Astrocyte (in vitro differentiated cells and primary cell): ENCODE measurements around the gene SMIM35. TPM values are rescaled to one million over a fixed set of nuclear protein-coding genes. Genes with fewer than 3 reads are reported as not detected.
A peak's percentile ranks its signal among the peaks of the same experiment; 100 is the strongest.

Experiments
- DNase-seq: peaks from one replicate; pipeline ENCODE4 v3.0.0-alpha.2; 2010; ENCODE audit warnings: low read depth
- FAIRE-seq: peaks from 2 replicates; lab custom pipeline; 2011; peaks lifted over from hg19 to GRCh38; lab: Jason Lieb, UNC
- H2AFZ ChIP-seq: 2 replicates; pipeline ENCODE4 v1.6.0; 2012; ENCODE audit warnings: low read depth, low read length, inconsistent platforms
- H3K27ac ChIP-seq: 2 replicates; pipeline ENCODE4 v1.5.1; 2011; ENCODE audit warnings: low read depth, low read length, inconsistent platforms
- H3K27me3 ChIP-seq: 2 replicates; pipeline ENCODE4 v1.6.0; 2011; ENCODE audit warnings: low read length, inconsistent platforms; ENCODE audit not compliant: insufficient read depth
- H3K36me3 ChIP-seq: 2 replicates; pipeline ENCODE4 v1.5.1; 2011; ENCODE audit warnings: low read length, inconsistent platforms; ENCODE audit not compliant: insufficient read depth
- H3K4me1 ChIP-seq: 2 replicates; pipeline ENCODE4 v1.5.1; 2011; ENCODE audit warnings: low read length, inconsistent platforms; ENCODE audit not compliant: insufficient read depth
- H3K4me2 ChIP-seq: 2 replicates; pipeline ENCODE4 v1.6.0; 2012; ENCODE audit warnings: low read length, inconsistent platforms
- H3K4me3 ChIP-seq: 2 replicates; pipeline ENCODE4 v1.5.1; 2011; ENCODE audit warnings: low read depth, mild to moderate bottlenecking, low read length, inconsistent platforms; ENCODE audit not compliant: insufficient read depth
- H3K79me2 ChIP-seq: 2 replicates; pipeline ENCODE4 v1.6.0; 2012; ENCODE audit warnings: mild to moderate bottlenecking, low read length, inconsistent platforms; ENCODE audit not compliant: insufficient read depth
- H3K9ac ChIP-seq: 2 replicates; pipeline ENCODE4 v1.6.0; 2012; ENCODE audit warnings: mild to moderate bottlenecking, low read length, inconsistent platforms
- H3K9me3 ChIP-seq: 2 replicates; pipeline ENCODE4 v1.5.1; 2012; ENCODE audit warnings: low read depth, mild to moderate bottlenecking, low read length, inconsistent platforms; ENCODE audit not compliant: insufficient read depth
- H4K20me1 ChIP-seq: 2 replicates; pipeline ENCODE4 v1.6.0; 2012; ENCODE audit warnings: low read length, inconsistent platforms; ENCODE audit not compliant: insufficient read depth
- H3K27ac Mint-ChIP-seq: one replicate; pipeline ENCODE4 v1.8.0; 2021; ENCODE audit warnings: mild to moderate bottlenecking, mixed read lengths; ENCODE audit not compliant: unreplicated experiment
- H3K27me3 Mint-ChIP-seq: one replicate; pipeline ENCODE4 v1.8.0; 2021; ENCODE audit warnings: low read depth, mixed read lengths; ENCODE audit not compliant: unreplicated experiment
- H3K36me3 Mint-ChIP-seq: one replicate; pipeline ENCODE4 v1.8.0; 2021; ENCODE audit warnings: low read depth, mixed read lengths; ENCODE audit not compliant: unreplicated experiment
- H3K4me1 Mint-ChIP-seq: one replicate; pipeline ENCODE4 v1.8.0; 2021; ENCODE audit warnings: low read depth, mixed read lengths; ENCODE audit not compliant: unreplicated experiment
- H3K4me3 Mint-ChIP-seq: one replicate; pipeline ENCODE4 v1.8.0; 2021; ENCODE audit warnings: mild to moderate bottlenecking, moderate library complexity, mixed read lengths; ENCODE audit not compliant: unreplicated experiment
- H3K9me3 Mint-ChIP-seq: one replicate; pipeline ENCODE4 v1.8.0; 2021; ENCODE audit warnings: mild to moderate bottlenecking, mixed read lengths; ENCODE audit not compliant: unreplicated experiment
- CTCF ChIP-seq: IDR thresholded peaks from 2 replicates; pipeline ENCODE4 v1.5.1; 2011; ENCODE audit warnings: low read depth, mild to moderate bottlenecking, inconsistent platforms, low read length, moderate library complexity; ENCODE audit not compliant: insufficient read depth
- EZH2 ChIP-seq: IDR thresholded peaks from 2 replicates; pipeline ENCODE4 v1.6.1; 2012; ENCODE audit warnings: mild to moderate bottlenecking, low read length, inconsistent platforms; ENCODE audit not compliant: insufficient read depth
- total RNA-seq: library from RNA; stranded (reverse); gene quantifications from 2 replicates; pipeline ENCODE4 v1.2.1, GENCODE V29; 2021

The SMIM35 gene
- total RNA-seq, 1 donor from 2014 or later, result not detected

DNA sequence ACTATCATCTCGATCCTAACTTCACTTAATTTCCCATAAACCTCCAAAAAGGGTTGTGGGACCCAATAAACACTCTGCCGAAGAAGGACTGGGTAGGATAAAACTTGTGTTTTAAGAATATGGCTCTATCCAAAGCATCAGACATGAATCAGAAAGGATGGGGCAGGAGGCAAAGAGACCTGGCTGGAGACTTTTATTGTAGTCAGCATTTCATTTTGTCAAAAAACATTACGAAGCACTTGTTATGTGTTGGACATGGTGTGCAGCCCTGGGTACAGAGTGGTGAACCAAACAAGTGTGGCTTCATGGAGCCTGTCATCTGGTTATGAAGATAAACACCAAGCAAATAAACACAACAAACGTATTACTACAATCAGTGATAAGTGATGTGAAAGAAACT is 83.3 kb downstream of the SMIM35 start:
- Histone ChIP-seq H2AFZ (no peak overlapping the region), H3K9ac (no peak overlapping the region), H3K4me1 (no peaks in the 10 kb centered on the region), H3K9me3 (no peaks in the 10 kb centered on the region), H3K27ac (no peak overlapping the region), H3K27me3 (peaks cover under 1% of the 10 kb centered on the region), H3K4me2 (no peak overlapping the region), H4K20me1 (no peaks in the 10 kb centered on the region), H3K36me3 (no peaks in the 10 kb centered on the region), H3K79me2 (no peaks in the 10 kb centered on the region), H3K4me3 (no peak overlapping the region)
- peaks cover 10% of the 10 kb centered on the region for H3K4me1 Mint-ChIP-seq
- H3K27me3 Mint-ChIP-seq, result peaks cover 29% of the 10 kb centered on the region
- H3K9me3 Mint-ChIP-seq, result peaks cover 6% of the 10 kb centered on the region
- DNase-seq, result no peak
- H3K36me3 Mint-ChIP-seq, result no peaks in the 10 kb centered on the region
- TF ChIP-seq CTCF (no peak), EZH2 (no peak)
- no peak for FAIRE-seq
- no peak overlapping the region for H3K27ac Mint-ChIP-seq
- H3K4me3 Mint-ChIP-seq, result no peak overlapping the region

GRCh38 chr11:118002541-118003423 is 84.0 kb downstream of the SMIM35 start:
- H3K36me3 ChIP-seq, result no peaks in the 10 kb centered on the region
- peaks cover 28% of the 10 kb centered on the region for H3K27me3 Mint-ChIP-seq
- H2AFZ ChIP-seq, result no peak overlapping the region
- H3K27me3 ChIP-seq, result no peaks in the 10 kb centered on the region
- no peak for FAIRE-seq
- no peak overlapping the region for H3K4me2 ChIP-seq
- peaks cover 6% of the 10 kb centered on the region for H3K9me3 Mint-ChIP-seq
- no peak overlapping the region for H3K4me3 ChIP-seq
- no peak overlapping the region for H3K9ac ChIP-seq
- H3K4me3 Mint-ChIP-seq, result no peak overlapping the region
- H3K79me2 ChIP-seq, result no peaks in the 10 kb centered on the region
- no peaks in the 10 kb centered on the region for H4K20me1 ChIP-seq
- no peaks in the 10 kb centered on the region for H3K9me3 ChIP-seq
- no peaks in the 10 kb centered on the region for H3K36me3 Mint-ChIP-seq
- DNase-seq, result no peak
- TF ChIP-seq EZH2, result no peak
- TF ChIP-seq CTCF, result no peak
- no peak overlapping the region for H3K27ac ChIP-seq
- H3K27ac Mint-ChIP-seq, result peak overlapping the region; percentile 1
- no peaks in the 10 kb centered on the region for H3K4me1 ChIP-seq
- peaks cover 10% of the 10 kb centered on the region for H3K4me1 Mint-ChIP-seq

GRCh38 chr11:118002010-118002540 is 84.7 kb downstream of the SMIM35 start:
- Histone ChIP-seq H3K79me2 (no peaks in the 10 kb centered on the region), H3K9ac (no peak overlapping the region), H3K4me3 (no peak overlapping the region), H3K9me3 (no peaks in the 10 kb centered on the region), H3K4me1 (no peaks in the 10 kb centered on the region), H3K4me2 (no peak overlapping the region), H4K20me1 (no peaks in the 10 kb centered on the region), H2AFZ (no peak overlapping the region), H3K27ac (no peak overlapping the region), H3K27me3 (no peaks in the 10 kb centered on the region), H3K36me3 (no peaks in the 10 kb centered on the region)
- FAIRE-seq, result no peak
- H3K9me3 Mint-ChIP-seq, result peaks cover 6% of the 10 kb centered on the region
- TF ChIP-seq CTCF (no peak), EZH2 (no peak)
- peaks cover 23% of the 10 kb centered on the region for H3K27me3 Mint-ChIP-seq
- H3K27ac Mint-ChIP-seq, result peak overlapping the region; percentile 1
- H3K4me1 Mint-ChIP-seq, result peaks cover 10% of the 10 kb centered on the region
- no peak overlapping the region for H3K4me3 Mint-ChIP-seq
- H3K36me3 Mint-ChIP-seq, result no peaks in the 10 kb centered on the region
- DNase-seq, result no peak
